ENCODE results near the gene GON4L. TPM values are rescaled to one million over a fixed set of nuclear protein-coding genes. Genes with fewer than 3 reads are reported as not detected.
"Not testable (repeated sequence)": the region's sequence is repeated elsewhere in the genome, so short reads cannot be mapped to it uniquely, and the experiment has no call there.

The GON4L gene
- total RNA-seq, 1 donor from 2014 or later, result 90.6 TPM

GRCh38 chr1:155831279-155831976 lies 25.6 kb downstream of the GON4L start:
- intact Hi-C loops (cut with micrococcal nuclease), result no loop called here

GRCh38 chr1:155827450-155827849 lies 29.6 kb downstream of the GON4L start:
- intact Hi-C loops (cut with micrococcal nuclease), result no loop called here

GRCh38 chr1:155816351-155816750 lies 40.7 kb downstream of the GON4L start:
- intact Hi-C loops (cut with micrococcal nuclease), result no loop called here

GRCh38 chr1:155813672-155814071 lies 43.3 kb downstream of the GON4L start:
- intact Hi-C loops (cut with micrococcal nuclease), result no loop called here

GRCh38 chr1:155812878-155813277 lies 44.1 kb downstream of the GON4L start:
- intact Hi-C loops (cut with micrococcal nuclease), result no loop called here

GRCh38 chr1:155809088-155809487 lies 47.9 kb downstream of the GON4L start:
- intact Hi-C loops (cut with micrococcal nuclease), result no loop called here

GRCh38 chr1:155801149-155801548 lies 55.9 kb downstream of the GON4L start:
- intact Hi-C loops (cut with micrococcal nuclease), result no loop called here

- intact Hi-C loops (cut with micrococcal nuclease), result not testable (repeated sequence)
These were observed 61.4 kb downstream of the GON4L start for GRCh38 chr1:155795618-155796017.

- intact Hi-C loops (cut with micrococcal nuclease), result no loop called here
These were observed 62.3 kb downstream of the GON4L start for GRCh38 chr1:155794605-155795245.

GRCh38 chr1:155793213-155793612 lies 63.8 kb downstream of the GON4L start:
- intact Hi-C loops (cut with micrococcal nuclease), result no loop called here

- intact Hi-C loops (cut with micrococcal nuclease), result no loop called here
These were observed 79.4 kb downstream of the GON4L start for GRCh38 chr1:155777582-155777981.

GRCh38 chr1:155776414-155776813 lies 80.6 kb downstream of the GON4L start:
- intact Hi-C loops (cut with micrococcal nuclease), result no loop called here

GRCh38 chr1:155773221-155773620 lies 83.8 kb downstream of the GON4L start:
- intact Hi-C loops (cut with micrococcal nuclease), result no loop called here

- intact Hi-C loops (cut with micrococcal nuclease), result no loop called here
These were observed 87.8 kb downstream of the GON4L start for GRCh38 chr1:155769257-155769656.

GRCh38 chr1:155767399-155767989 lies 89.5 kb downstream of the GON4L start:
- intact Hi-C loops (cut with micrococcal nuclease), result not testable (repeated sequence)

- intact Hi-C loops (cut with micrococcal nuclease), result not testable (repeated sequence)
These were observed 93.0 kb downstream of the GON4L start for GRCh38 chr1:155763989-155764388.

GRCh38 chr1:155763090-155763815 lies 93.8 kb downstream of the GON4L start:
- intact Hi-C loops (cut with micrococcal nuclease), result not testable (repeated sequence)

- intact Hi-C loops (cut with micrococcal nuclease), result no loop called here
These were observed 95.1 kb downstream of the GON4L start for GRCh38 chr1:155761736-155762405.

- intact Hi-C loops (cut with micrococcal nuclease), result no loop called here
These were observed 96.1 kb downstream of the GON4L start for GRCh38 chr1:155760751-155761475.

- intact Hi-C loops (cut with micrococcal nuclease), result no loop called here
These were observed 96.9 kb downstream of the GON4L start for GRCh38 chr1:155759966-155760630.

All from T-helper 1 cell treated with Interleukin-12 subunit alpha and Interleukin-12 subunit beta and Interleukin-4 antibody, amounts not matched to agents 30 ng/mL and 1 ng/mL, for 36 hours (primary cell).